CD4-positive, alpha-beta T cell treated with Interleukin-1 beta for 1 hour (primary cell): ENCODE data around the gene ADAM12.
"Not testable (repeated sequence)": the region's sequence is repeated elsewhere in the genome, so short reads cannot be mapped to it uniquely, and the experiment has no call there.

ENCODE experiments used
- DNase-seq, 2 donors: peaks; one replicate each; pipeline ENCODE4 v3.0.0-alpha.2; 2020 to 2022

ADAM12 gene

DNA sequence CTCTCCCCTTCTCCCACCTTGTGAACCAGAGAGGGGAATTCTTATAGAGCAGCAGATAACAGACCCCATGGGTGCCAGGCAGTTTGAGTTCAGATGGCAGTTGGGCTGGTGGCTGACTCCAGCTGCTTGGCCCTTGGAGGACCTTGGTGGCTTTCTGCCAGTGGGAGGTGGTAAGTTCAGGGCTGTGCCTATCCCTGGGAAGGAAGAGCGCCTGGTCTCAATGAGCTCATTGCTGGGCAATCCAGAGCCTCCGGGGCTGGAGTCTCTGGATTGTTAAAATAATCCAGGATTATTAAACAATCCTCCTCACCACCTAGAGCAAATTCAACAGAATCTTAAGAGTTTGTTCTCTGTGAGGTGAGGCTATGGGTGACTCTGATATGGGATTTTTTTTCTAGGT is 386.7 kb downstream of the ADAM12 start:
- no peak for DNase-seq

DNA sequence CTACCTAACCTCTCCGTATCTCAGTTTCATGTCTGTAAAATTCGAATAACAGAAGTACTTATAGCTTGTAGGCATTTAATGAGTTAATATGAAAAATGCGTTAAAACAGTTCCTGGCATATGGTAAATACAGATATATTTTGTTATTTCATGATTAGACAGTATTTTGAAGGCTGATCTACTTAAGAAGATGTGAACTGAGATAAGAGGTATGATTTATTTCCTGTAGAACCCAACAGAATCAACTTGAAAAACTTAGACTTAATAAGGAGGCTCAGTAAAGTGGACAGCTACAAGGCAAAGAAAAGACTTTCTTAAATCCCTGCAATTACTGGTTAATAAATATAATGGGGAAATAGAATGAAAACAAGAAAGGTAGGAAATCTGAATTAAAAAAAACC is 388.6 kb downstream of the ADAM12 start:
- DNase-seq = no peak

DNA sequence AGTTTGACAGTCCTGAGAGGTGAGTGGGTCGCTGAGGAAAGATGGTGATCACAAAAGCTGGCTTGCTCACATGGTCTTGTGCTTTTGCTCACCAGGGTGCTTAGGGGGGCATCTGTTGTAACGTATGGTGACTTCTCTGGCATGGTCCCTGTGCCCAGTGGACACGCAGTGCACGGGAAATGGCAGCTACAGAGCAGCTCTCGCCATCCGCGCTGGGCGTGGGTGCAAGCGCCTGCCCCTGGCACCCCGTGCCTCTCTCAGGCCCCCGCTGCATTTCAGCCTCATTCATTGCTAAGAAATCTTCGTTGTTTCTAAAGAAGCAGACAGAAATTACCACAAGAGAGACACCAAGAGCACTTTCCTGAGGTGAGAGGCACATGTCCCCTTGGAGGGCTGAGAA is 390.7 kb downstream of the ADAM12 start:
- DNase-seq = no peak

GRCh38 chr10:125995726-125996304 is 392.5 kb downstream of the ADAM12 start:
- no peak for DNase-seq

DNA sequence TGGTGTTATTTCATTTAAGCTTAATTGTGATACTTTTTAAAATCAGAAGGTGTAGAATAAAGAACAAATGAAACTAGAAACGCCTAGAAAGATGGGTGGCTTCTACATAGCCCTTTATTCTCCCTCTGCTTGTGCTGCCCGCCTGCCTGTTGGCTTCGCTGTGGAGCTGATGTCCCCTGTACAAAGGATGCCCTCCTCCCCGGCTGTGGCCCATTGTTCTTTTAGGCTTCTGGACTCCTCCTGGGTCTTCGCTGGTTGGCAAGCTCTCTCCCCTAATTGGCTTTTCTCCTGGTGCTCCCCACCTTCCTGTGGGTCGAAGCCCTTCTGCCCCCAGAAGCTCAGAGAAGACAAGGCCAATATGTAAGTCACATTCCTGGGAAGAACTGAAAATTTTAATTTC is 393.7 kb downstream of the ADAM12 start:
- no peak for DNase-seq

- no peak for DNase-seq
Observed at GRCh38 chr10:125992254-125992653, 396.0 kb downstream of the ADAM12 start.

- no peak for DNase-seq
Observed at GRCh38 chr10:125991392-125991791, 396.9 kb downstream of the ADAM12 start.

- DNase-seq = no peak
Observed at GRCh38 chr10:125990974-125991373, 397.3 kb downstream of the ADAM12 start.

GRCh38 chr10:125989791-125990190 is 398.5 kb downstream of the ADAM12 start:
- DNase-seq = no peak

- DNase-seq = no peak
Observed at GRCh38 chr10:125985557-125986240, 402.6 kb downstream of the ADAM12 start.

GRCh38 chr10:125984865-125985495 is 403.3 kb downstream of the ADAM12 start:
- no peak for DNase-seq

- no peak for DNase-seq
Observed at GRCh38 chr10:125984346-125984745, 403.9 kb downstream of the ADAM12 start.

DNA sequence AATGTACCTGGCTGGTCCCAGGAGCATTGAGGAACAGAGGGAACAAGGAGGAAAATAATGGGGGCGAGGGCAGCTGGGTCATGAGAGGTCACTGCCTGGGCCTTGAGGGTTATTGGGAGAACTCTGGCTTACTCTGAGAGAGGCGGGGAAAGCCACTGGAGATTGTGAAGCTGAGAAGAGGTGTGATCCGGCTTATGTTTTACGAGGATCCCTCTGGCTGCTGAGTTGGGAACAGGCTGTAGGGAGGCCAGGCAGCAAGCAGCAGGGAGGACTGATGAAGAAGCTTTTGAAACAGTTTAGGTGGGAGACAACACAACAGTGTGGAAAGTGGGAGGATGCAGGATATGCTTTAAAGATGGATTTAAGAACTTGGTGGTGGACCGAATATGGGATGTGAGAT is 404.6 kb downstream of the ADAM12 start:
- no peak for DNase-seq

DNA sequence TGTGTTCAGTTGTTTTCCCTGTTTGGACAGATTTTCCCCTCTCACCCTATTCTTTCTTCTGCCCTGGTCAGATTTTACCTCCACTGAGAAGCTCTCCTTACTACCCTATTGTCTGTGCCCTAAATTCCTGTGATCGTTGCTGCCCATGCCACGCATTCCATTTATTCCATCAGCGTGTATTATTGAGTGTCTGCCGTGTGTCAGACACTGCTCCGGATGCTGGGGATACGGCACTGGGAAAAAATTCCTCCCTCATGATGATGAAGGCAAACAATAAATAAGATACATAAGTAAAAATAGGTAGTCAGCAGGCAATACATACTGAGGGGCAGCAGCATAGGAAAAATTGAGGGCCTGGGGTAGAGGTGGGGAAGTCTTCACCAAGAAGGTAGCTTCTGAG is 405.1 kb downstream of the ADAM12 start:
- DNase-seq = no peak

- peak; percentile 40 to 43 for DNase-seq
Observed at GRCh38 chr10:125982260-125982948, 405.9 kb downstream of the ADAM12 start.

- no peak for DNase-seq
Observed at GRCh38 chr10:125980521-125981035, 407.7 kb downstream of the ADAM12 start.

DNA sequence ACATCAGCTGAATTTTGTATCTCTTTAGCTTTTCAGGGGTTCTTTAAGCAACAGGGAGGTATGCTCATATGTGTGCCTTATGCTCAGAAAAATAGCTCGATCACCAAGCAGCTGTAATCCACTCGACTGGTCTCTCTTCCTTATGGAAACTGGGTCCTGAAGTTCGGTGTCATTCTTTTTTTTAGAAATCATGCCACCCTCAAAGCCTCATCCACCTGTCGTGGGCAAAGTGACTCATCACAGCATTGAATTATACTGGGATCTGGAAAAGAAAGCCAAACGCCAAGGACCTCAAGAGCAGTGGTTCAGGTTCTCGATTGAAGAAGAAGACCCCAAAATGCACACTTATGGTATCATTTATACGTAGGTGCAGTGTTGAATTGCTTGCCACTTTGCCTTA is 408.3 kb downstream of the ADAM12 start:
- no peak for DNase-seq

- DNase-seq = no peak
Observed at GRCh38 chr10:125976960-125977605, 411.2 kb downstream of the ADAM12 start.

GRCh38 chr10:125970077-125970630 is 418.1 kb downstream of the ADAM12 start:
- DNase-seq = not testable (repeated sequence)

GRCh38 chr10:125967533-125967932 is 420.7 kb downstream of the ADAM12 start:
- DNase-seq = no peak

GRCh38 chr10:125964558-125964957 is 423.7 kb downstream of the ADAM12 start:
- no peak for DNase-seq
